ENCODE results near the gene SOS1. TPM values are rescaled to one million over a fixed set of nuclear protein-coding genes. Genes with fewer than 3 reads are reported as not detected.

Gene SOS1
- total and polyA plus RNA-seq, 2 donors (not counting 1 experiment from before 2014, with no cell fraction given), result 18.2 to 58.1 TPM

- ChIA-PET CTCF (no interaction called here), POLR2A (no interaction called here)
- Histone ChIP-seq H3K9ac (ENCODE audit: low read length) (no peak overlapping the region), H3K4me1 (ENCODE audit: control insufficient read depth in 2 of 2, insufficient read depth in 2 of 2, low read length in 2 of 2) (no peaks in the 10 kb centered on the region), H3K4me3 (ENCODE audit: control extremely low read depth in 1 of 5, extremely low read depth in 1 of 5, insufficient read depth in 1 of 5, low read depth in 2 of 5, low read length in 4 of 5) (no peak overlapping the region), H3K36me3 (replicated peaks in 1 of 2; ENCODE audit: control extremely low read depth in 1 of 2, control insufficient read depth in 1 of 2, extremely low read depth in 1 of 2, insufficient read depth in 2 of 2, low read length in 1 of 2) (no peaks in the 10 kb centered on the region), H2AFZ (ENCODE audit: insufficient read depth, low read depth, low read length, poor library complexity, severe bottlenecking) (no peak overlapping the region), H3K79me2 (ENCODE audit: control insufficient read depth, insufficient read depth, low read length) (no peaks in the 10 kb centered on the region), H3K4me2 (replicated peaks; ENCODE audit: low read depth, low read length, poor library complexity, severe bottlenecking) (no peak overlapping the region), H3K9me3 (ENCODE audit: control extremely low read depth in 1 of 3, control insufficient read depth in 2 of 3, insufficient read depth in 1 of 3, low read length in 2 of 3) (peaks cover 0 to 6% (median 0%) of the 10 kb centered on the region in 3 donors), H3K27ac (ENCODE audit: low read length in 2 of 2) (no peak overlapping the region), H4K20me1 (ENCODE audit: control insufficient read depth, insufficient read depth, low read length, poor library complexity, severe bottlenecking) (no peaks in the 10 kb centered on the region), H3K27me3 (replicated peaks in 1 of 4; ENCODE audit: control extremely low read depth in 1 of 4, control insufficient read depth in 3 of 4, insufficient read depth in 4 of 4, low read length in 3 of 4) (peaks cover 0 to 3% (median 0%) of the 10 kb centered on the region in 4 experiments)
- Mint-ChIP-seq H3K27me3 (no peaks in the 10 kb centered on the region), H3K4me1 (no peaks in the 10 kb centered on the region), H3K27ac (no peak overlapping the region), H3K4me3 (no peak overlapping the region), H3K9me3 (ENCODE audit: insufficient read depth) (no peaks in the 10 kb centered on the region)
- TF ChIP-seq EZH2 (IDR thresholded peaks at IDR 0.05; ENCODE audit: borderline replicate concordance, insufficient read depth, low read depth, low read length, poor library complexity, severe bottlenecking), result no peak
- no peak for TF ChIP-seq CTCF (IDR thresholded peaks at IDR 0.05)
- intact Hi-C loops (cut with micrococcal nuclease), result no loop called here
- 100% methylated on average over 1 of the region's 3 CpGs for WGBS (ENCODE audit: insufficient coverage)
- no peak for ATAC-seq (ENCODE audit: low read depth)
- no peak for DNase-seq
These were observed 40.1 kb upstream of the SOS1 start for GRCh38 chr2:39160982-39161381.

- H3K4me1 ChIP-seq (ENCODE audit: control insufficient read depth in 2 of 2, insufficient read depth in 2 of 2, low read length in 2 of 2), result no peaks in the 10 kb centered on the region
- no peaks in the 10 kb centered on the region for H3K9me3 Mint-ChIP-seq (ENCODE audit: insufficient read depth)
- H4K20me1 ChIP-seq (ENCODE audit: control insufficient read depth, insufficient read depth, low read length, poor library complexity, severe bottlenecking), result no peaks in the 10 kb centered on the region
- H3K27ac ChIP-seq (ENCODE audit: low read length in 2 of 2), result no peak overlapping the region
- H3K4me2 ChIP-seq (replicated peaks; ENCODE audit: low read depth, low read length, poor library complexity, severe bottlenecking), result no peak overlapping the region
- peaks cover 0 to 3% (median 0%) of the 10 kb centered on the region in 4 experiments for H3K27me3 ChIP-seq (replicated peaks in 1 of 4; ENCODE audit: control extremely low read depth in 1 of 4, control insufficient read depth in 3 of 4, insufficient read depth in 4 of 4, low read length in 3 of 4)
- no peak overlapping the region for H3K4me3 Mint-ChIP-seq
- no peaks in the 10 kb centered on the region for H3K36me3 ChIP-seq (replicated peaks in 1 of 2; ENCODE audit: control extremely low read depth in 1 of 2, control insufficient read depth in 1 of 2, extremely low read depth in 1 of 2, insufficient read depth in 2 of 2, low read length in 1 of 2)
- intact Hi-C loops (cut with micrococcal nuclease), result no loop called here
- H3K4me1 Mint-ChIP-seq, result no peaks in the 10 kb centered on the region
- peaks cover 0 to 6% (median 0%) of the 10 kb centered on the region in 3 donors for H3K9me3 ChIP-seq (ENCODE audit: control extremely low read depth in 1 of 3, control insufficient read depth in 2 of 3, insufficient read depth in 1 of 3, low read length in 2 of 3)
- H3K79me2 ChIP-seq (ENCODE audit: control insufficient read depth, insufficient read depth, low read length), result no peaks in the 10 kb centered on the region
- no peak overlapping the region for H3K27ac Mint-ChIP-seq
- no peak for ATAC-seq (ENCODE audit: low read depth)
- no peak overlapping the region for H3K9ac ChIP-seq (ENCODE audit: low read length)
- no peak overlapping the region for H2AFZ ChIP-seq (ENCODE audit: insufficient read depth, low read depth, low read length, poor library complexity, severe bottlenecking)
- no peak for DNase-seq
- no peak overlapping the region for H3K4me3 ChIP-seq (ENCODE audit: control extremely low read depth in 1 of 5, extremely low read depth in 1 of 5, insufficient read depth in 1 of 5, low read depth in 2 of 5, low read length in 4 of 5)
- ChIA-PET POLR2A (no interaction called here), CTCF (no interaction called here)
- WGBS (ENCODE audit: insufficient coverage), result no CpG with 5 or more reads among the region's 2 CpGs
- TF ChIP-seq EZH2 (IDR thresholded peaks at IDR 0.05; ENCODE audit: borderline replicate concordance, insufficient read depth, low read depth, low read length, poor library complexity, severe bottlenecking) (no peak), CTCF (IDR thresholded peaks at IDR 0.05) (no peak)
- H3K27me3 Mint-ChIP-seq, result no peaks in the 10 kb centered on the region
These were observed 38.4 kb upstream of the SOS1 start for GRCh38 chr2:39159283-39159682.

Measured in B cell (primary cell).